GM12892 (cell line): ENCODE measurements around the gene FGF19.
"Not testable (repeated sequence)": the region's sequence is repeated elsewhere in the genome, so short reads cannot be mapped to it uniquely, and the experiment has no call there.

Source experiments
- POLR2A ChIP-seq: IDR thresholded peaks from 2 replicates; pipeline ENCODE4 v1.6.1; 2011; ENCODE audit warnings: low read depth, low read length, control low read depth
- POLR2AphosphoS5 ChIP-seq: IDR thresholded peaks from 2 replicates; pipeline ENCODE4 v1.6.1; 2011; ENCODE audit warnings: low read depth, low read length, control low read depth
- TAF1 ChIP-seq: IDR thresholded peaks from 2 replicates; pipeline ENCODE4 v1.6.1; 2011; ENCODE audit warnings: low read depth, mild to moderate bottlenecking, control low read depth, low read length, borderline replicate concordance

DNA sequence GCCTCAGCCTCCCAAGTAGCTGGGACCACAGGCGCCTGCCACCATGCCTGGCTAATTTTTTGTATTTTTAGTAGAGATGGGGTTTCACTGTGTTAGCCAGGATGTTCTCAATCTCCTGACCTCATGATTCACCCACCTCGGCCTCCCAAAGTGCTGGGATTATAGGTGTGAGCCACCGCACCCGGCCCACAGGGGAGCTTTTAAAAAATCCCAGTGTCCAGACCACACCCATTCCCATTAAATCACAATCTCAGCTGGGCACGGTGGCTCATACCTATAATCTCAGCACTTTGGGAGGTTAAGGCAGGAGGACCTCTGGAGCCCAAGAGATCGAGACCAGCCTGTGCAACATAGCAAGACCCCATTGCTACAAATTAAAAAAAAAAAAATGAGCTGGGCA is 7.8 kb downstream of the FGF19 start:
- not testable (repeated sequence) for TF ChIP-seq POLR2AphosphoS5, POLR2A, TAF1
